ENCODE measurements around the gene ILF2.
"Not testable (repeated sequence)": the region's sequence is repeated elsewhere in the genome, so short reads cannot be mapped to it uniquely, and the experiment has no call there.

The ILF2 gene

DNA sequence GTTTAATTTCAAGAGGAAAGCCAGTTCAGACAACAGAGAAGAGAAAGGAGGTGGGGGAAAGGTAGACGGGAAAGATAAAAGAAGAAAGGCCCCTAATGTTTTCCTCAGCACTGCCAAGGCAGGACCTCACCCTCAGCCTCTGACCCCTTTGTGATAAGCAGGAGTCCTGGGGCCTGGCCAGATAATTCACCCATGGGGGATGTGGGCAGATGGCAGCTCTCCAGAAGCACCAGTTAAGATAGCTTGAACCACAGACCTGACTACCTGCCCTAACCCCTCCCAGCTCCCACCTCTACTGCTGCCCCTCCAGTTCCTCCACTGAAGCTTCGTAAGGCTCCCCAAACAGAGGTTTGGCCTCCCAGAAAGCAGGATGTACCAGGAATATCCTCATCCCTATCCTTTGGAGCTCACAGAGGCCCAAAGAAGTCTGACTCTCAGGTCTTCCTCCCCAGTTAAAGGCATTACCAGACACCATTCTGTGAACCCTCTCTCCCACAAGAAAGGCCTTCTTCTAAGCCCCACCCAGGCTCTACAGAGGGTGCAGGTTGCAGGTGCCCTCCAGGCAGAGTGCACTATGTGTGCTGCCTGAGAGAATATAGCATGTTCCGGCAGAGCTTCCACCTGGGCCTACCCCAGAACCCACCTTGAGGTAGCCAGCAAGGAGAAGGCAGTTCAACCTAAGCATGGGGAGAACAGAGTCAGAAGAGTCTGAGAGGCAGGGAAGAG, 21.5 kb downstream of the ILF2 start:
- DNase-seq (ENCODE audit: low read depth in 2 of 2) = no peak

DNA sequence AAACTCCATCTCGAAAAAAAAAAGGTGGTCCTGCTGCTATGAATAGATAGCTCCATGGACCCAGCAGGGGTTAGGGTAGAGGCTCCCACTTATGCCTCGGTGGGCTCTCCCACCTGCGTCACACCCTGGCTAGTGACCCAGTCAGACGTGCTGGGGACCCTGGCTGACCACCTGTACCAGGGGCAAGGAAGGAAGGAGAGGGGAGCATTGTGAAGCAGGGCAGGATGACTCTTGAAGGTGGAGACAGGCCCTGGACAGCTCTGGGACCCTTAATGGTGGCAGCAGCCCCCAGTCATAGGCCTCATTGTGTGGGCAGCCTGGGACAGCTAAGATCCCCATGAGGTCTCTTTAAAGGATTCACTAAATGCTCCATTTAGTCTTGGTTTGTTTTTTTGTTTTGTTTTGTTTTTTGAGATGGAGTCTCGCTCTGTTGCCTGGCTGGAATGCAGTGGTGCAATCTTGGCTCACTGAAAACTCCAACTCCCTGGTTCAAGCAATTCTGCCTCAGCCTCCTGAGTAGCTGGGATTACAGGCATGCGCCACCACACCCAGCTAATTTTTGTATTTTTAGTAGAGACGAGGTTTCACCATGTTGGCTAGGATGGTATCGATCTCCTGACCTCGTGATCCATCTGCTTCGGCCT, 22.7 kb downstream of the ILF2 start:
- DNase-seq (ENCODE audit: low read depth in 2 of 2) = no peak

DNA sequence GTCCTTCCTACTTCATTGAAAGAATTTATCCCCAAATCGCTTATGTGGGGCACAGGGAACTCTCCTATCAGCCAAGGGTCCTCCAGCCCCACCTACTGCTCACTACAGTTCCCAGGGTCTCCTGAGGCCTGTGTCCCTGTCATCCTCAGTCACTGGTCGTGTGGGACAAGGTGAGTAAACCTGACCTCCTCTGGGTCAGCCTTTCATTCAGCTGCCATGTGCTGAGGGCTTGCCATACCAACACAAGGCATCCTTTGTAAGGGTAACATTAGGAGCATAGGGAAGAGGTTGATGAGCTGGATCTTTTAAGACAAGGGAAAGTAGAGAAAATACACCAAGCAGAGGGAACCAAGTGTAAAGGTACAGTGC, 23.5 kb downstream of the ILF2 start:
- no peak for DNase-seq (ENCODE audit: low read depth in 2 of 2)

DNA sequence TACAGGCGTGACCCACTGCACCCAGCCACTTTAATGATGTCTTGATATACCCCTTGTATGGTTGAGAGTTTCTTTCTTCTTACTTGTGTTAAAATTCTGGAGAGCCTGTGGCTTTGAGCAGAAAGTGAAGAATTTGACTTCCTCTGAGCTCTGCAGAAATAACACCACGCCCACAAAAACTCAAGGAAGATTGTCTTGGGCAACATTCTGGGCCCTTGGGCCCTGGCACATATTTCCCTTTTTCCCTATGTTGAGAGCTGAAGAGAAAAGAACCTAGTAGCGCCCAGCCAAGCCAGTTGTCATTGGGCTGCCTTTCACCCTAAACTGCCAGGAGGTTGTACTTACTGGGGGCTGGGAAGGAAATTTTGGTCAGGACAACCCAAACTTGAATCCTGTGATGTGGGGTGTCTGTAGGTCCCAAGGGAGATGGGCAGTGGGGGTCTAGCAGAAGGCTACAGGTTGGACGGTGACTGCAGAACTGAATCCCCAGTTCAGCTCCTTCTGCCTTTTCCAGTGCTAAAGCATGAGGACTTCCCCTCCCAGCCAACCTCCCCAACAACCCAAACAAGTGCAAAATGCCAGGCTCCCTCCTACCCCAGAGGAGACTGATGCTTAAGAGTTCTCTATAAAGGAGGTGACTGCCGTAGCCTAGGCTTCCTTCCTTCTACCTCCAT, 24.0 kb downstream of the ILF2 start:
- DNase-seq (ENCODE audit: low read depth in 2 of 2) = no peak

DNA sequence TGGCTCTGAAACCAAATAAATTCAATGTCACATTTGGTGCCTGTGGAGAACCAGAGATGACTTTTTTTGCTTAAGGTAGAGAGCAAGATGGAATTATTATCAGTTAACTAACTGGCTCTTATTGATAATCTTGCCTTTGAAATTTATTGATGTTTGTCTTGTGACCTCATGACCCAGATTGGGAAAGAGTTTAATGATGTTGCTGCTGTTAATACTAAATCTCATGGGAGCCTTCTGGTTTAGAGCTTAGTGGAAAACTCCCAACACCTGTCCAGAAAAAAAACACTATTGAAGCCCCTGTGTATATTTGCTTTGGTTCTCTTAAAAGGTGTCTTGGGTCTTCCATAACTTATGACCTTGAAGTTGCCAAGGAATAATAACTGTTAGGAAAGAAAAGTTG, 27.0 kb downstream of the ILF2 start:
- DNase-seq (ENCODE audit: low read depth in 2 of 2) = no peak

DNA sequence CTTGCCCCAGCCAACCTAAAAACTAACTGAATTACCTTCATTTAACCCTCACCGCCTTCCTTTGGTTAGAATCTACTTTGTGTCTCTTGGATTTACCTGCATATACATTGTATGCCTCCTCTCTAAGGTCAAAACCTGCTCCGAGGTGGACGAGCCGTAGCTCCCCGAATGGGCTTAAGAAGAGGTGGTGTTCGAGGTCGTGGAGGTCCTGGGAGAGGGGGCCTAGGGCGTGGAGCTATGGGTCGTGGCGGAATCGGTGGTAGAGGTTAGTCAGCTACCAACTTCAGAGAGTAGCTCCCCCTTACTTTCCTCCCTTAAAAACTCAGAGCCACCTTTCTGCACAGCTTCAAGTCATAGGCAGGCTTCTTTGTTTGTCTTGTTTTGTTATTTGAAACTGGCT, 27.7 kb downstream of the ILF2 start:
- DNase-seq (ENCODE audit: low read depth in 2 of 2) = no peak

DNA sequence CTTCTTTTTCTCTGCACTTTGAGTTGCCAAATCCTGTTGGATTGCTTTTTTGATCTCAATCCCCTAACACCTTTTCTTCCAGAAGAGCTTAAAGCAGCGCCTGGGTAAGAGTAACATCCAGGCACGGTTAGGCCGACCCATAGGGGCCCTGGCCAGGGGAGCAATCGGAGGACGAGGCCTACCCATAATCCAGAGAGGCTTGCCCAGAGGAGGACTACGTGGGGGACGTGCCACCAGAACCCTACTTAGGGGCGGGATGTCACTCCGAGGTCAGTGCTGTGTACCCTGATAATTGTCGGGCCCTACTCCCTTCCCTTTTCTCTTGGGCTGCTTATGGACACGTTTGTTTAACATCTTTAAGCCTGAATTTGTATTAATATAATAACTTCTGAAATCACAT, 28.6 kb downstream of the ILF2 start:
- no peak for DNase-seq (ENCODE audit: low read depth in 2 of 2)

DNA sequence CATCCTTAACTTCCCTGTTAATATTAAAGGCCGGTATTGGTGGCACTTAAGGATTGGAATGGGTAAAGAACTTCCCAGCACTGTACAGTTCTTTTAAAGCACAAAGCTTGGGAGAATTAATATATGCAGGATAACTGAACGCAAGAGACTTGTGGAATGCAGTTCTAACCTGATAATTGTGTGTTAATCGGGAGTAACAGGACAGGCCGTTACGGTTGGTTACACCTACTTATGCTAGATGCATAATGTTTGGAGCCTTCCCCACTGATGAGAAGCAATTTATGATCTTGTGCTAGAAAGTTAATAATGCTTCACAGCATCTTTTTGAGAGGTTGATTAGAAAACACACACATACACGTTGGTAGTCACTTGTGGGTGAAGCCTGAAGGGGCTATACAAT, 29.9 kb downstream of the ILF2 start:
- DNase-seq (ENCODE audit: low read depth in 2 of 2) = no peak

DNA sequence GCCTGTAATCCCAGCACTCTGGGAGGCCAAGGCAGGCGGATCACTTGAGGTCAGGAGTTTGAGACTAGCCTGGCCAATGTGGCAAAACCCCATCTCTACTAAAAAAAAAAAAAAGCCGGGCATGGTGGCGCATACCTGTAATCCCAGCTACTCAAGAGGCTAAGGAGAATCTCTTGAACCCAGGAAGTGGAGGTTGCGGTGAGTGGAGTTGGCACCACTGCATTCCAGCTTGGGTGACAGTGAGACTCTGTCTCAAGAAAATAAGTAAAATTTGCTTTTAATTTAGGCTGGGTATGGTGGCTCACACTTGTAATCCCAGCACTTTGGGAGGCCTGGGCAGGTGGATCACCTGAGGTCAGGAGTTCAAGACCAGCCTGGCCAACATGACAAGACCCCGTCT, 30.6 kb downstream of the ILF2 start:
- not testable (repeated sequence) for DNase-seq (ENCODE audit: low read depth in 2 of 2)

DNA sequence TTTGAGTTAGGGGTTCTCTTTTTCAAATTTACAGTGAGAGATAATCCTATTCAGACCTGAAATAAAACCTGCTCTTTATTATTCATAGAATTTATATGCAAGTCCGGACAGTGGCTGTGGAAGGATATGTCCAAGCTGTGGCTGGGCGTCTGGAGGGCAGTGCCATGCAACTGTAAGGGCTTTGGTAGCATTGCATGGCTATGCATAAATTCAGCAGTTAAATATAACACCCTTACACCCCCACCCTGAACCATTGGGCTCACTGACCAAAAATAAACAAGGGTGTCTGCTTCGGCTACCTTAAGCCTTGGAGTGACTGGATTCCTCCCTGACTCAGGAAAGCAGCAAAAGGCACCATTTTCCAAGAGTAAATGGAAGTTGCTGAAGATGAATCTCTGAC, 31.5 kb downstream of the ILF2 start:
- no peak for DNase-seq (ENCODE audit: low read depth in 2 of 2)

DNA sequence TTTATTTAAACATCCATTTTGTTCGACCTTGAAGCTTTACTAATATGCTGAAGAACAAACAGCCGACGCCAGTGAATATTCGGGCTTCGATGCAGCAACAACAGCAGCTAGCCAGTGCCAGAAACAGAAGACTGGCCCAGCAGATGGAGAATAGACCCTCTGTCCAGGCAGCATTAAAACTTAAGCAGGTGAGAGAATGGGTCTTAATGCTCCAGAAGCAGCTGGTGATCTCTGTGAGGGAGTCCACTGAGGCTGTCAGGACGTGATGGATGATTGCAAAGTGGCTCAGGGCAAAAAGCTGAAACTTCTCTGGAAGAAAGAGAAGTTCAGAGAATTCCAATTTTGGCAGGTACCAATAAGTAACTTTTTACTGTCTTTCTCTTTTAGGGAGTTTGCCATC, 32.5 kb downstream of the ILF2 start:
- no peak for DNase-seq (ENCODE audit: low read depth in 2 of 2)

DNA sequence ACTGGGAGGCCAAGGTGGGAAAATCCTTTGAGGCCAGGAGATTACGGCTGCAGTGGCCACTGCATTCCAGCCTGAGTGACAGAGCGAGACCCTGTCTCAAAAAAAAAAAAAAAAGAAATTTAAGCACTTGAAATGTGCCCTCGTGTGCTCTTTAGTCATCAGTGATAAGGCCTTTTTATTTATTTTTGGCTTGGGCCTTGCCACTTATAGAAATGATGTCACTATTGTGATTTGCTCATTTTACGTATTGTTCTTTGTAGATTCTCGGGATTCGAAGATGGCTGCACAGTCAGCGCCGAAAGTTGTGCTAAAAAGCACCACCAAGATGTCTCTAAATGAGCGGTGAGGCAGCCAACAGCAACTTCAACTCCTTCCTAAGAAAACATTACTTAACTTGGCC, 34.5 kb downstream of the ILF2 start:
- no peak for DNase-seq (ENCODE audit: low read depth in 2 of 2)

DNA sequence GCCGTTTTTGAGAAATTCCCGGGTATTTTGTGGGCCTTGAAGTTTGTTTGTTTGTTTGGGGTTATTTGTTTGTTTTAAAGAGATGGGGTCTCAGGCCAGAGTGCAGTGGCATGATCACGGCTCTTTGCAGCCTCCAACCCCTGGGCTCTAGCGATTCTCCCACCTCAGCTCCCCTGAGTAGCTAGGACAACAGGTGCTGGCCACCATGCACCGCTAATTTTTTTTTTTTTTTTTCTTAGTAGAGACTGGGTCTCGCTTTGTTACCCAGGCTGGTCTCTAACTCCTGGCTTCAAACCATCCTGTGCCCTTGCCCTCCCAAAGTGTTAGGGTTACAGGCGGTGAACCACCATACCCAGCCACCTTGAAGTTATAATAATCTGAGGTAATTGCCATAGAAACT, 34.9 kb downstream of the ILF2 start:
- DNase-seq (ENCODE audit: low read depth in 2 of 2) = no peak

DNA sequence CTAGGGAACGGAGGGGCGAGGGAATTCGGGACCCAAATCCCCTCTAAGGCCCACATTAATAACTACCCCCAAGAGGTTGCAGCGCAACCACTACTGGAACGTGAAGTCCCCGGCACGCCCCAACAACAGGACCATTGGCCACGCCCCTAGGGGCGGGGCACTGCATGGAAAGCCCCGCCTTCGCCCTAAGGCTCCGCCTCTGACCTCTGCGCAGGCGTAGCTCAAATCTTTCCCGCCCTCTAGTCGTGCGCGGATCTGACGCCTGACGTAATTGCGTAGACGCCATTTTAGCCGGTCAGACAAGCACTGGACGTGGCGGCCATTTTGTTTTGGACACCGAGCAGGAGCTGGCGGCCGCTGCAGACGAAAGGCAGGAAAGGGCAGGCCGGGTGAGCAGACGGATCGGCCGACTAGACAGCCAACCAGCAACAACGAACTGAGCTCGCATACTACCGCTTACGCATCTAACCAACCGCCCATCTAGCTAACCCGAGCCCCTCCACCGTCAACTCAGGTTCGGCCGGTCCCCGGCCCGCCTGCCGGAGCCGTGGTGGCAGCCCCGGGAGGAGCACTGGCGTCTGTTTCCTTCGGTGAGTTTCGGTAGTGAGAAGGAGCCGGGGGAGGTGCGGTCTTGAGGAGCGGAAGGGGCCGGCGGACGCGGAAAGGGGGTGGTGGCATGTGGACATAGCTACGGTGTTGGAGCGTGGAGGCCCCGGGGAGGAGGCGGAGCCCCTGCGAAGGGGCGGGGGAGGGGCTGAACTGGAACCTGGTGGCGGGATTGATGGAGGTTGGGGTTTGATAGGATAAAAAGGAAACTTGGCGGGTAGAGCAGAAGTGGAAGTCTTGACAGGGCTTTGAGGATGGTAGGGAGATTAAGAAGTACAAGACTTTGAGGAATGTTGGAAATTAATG, 36.8 kb downstream of the ILF2 start, which contains the start of gene CHTOP:
TSS of gene CHTOP (plus strand) at position 313 of the 912 bp plus-strand sequence. CDS start 2,523 bp downstream, outside the sequence.
- peak; percentile 91 to 95 for DNase-seq (ENCODE audit: low read depth in 2 of 2)

DNA sequence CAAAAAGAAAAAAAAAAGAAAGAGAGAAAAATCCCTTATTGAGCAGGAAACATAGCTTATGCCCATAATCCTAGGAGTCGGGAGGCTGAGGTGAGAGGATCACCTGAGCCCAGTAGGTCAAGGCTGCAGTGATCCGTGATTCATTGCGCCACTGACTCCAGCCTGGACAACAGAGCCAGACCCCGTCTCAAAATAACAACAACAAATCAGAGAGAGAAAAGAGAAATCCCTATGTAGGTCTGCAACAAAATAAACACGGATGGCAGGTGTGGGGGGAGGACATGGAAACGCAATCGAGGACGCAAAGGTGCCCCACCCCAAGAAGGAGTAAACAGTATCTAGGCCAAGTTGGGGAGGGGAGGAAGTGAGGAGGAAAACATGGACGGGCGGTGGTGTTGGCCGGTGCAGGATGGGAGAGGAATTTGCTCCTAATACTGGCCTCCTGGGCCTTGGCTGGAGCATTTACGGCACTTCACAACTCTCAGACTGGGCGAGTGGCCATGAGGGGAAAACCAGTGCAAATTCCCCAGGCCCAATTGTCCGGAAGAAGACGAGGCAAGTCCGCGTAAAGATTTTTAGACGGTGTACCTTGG, 37.5 kb downstream of the ILF2 start:
- no peak for DNase-seq (ENCODE audit: low read depth in 2 of 2)

DNA sequence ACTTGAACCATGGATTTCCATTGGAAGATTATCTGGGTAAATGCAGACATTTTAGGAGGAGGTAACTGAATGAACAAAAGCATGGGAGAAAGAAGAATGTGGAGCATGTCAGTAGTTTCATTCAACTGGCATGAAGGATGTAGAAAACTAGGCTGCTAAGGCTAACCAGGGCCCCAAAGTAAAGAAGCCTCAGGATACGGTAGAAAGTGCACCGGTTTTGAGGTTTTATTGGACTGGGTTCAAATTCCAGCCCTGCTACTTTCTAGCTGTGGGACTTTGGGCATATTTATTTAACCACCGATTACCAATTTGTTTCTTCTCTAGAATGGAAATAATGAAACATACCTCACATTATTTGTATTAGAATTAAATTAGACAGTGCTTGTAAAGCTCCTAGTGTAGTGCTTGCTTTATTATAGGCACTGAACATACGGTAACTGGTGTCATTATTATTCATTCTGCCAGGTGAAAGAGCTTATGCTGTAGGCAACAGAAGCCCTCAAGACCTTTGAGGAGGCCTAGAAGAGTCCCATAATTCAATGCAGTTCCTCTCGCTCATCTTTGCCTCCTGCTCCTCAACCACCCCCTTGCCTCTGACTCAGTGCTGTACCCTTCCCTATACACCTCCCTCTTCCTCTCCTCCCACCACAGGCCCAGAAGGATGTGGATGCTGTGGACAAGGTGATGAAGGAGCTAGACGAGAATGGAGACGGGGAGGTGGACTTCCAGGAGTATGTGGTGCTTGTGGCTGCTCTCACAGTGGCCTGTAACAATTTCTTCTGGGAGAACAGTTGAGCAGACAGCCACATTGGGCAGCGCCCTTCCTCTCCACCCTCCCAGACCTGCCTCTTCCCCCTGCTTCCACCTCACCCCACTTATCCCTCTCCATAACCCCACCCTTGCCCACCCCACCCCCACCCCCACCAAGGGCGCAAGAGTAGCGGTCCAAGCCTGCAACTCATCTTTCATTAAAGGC, 39.5 kb downstream of the ILF2 start:
- no peak for DNase-seq (ENCODE audit: low read depth in 2 of 2)

DNA sequence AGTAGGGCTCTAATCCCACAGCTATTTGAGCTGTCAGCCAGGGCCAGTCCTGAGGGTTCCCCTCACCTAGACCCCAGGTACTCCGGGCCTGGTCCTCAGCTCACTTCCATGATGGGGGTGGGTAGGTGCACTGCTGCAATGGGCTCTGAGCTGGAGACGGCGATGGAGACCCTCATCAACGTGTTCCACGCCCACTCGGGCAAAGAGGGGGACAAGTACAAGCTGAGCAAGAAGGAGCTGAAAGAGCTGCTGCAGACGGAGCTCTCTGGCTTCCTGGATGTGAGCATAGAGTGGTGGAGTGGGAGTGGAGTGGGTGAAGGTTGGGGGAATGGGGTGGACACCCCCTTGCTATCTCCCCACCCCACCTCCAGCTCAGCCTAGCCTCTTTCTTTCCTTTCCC, 40.4 kb downstream of the ILF2 start:
- no peak for DNase-seq (ENCODE audit: low read depth in 2 of 2)

DNA sequence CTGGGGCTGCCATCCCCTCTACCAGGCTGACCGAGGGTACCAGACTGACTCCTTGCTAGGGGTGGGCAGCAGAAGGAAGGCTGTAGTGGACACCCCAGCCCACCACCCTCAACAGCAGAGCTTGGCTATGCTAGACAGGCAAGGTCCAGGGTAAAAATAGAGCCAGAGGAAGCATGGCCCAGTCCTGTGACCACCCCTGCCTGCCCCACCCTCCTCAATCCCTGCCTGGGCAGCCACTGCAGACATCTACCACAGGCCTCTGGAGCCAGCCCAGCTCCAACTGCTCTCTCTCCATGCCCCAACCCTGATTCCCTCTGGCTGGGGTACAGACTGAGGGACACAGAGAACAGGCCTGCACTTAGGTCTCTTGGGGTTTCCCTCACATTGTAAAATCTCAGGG, 40.8 kb downstream of the ILF2 start:
- DNase-seq (ENCODE audit: low read depth in 2 of 2) = no peak

DNA sequence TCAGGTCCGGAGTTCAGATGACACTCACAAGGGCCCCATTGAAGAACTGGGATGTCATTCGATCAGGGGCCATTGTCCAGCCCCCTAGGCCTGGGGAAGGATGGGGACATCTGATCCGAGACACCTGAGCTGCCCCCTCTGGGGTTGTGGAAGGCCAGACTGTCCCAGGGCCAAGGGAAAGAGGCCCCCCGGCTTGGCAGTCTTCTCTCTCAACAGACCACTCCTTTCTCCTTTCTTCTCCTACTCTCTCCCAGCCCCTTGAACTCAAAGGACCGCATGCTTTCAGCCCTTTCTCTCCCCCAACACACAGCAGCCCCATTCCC, 41.5 kb downstream of the ILF2 start:
- no peak for DNase-seq (ENCODE audit: low read depth in 2 of 2)

DNA sequence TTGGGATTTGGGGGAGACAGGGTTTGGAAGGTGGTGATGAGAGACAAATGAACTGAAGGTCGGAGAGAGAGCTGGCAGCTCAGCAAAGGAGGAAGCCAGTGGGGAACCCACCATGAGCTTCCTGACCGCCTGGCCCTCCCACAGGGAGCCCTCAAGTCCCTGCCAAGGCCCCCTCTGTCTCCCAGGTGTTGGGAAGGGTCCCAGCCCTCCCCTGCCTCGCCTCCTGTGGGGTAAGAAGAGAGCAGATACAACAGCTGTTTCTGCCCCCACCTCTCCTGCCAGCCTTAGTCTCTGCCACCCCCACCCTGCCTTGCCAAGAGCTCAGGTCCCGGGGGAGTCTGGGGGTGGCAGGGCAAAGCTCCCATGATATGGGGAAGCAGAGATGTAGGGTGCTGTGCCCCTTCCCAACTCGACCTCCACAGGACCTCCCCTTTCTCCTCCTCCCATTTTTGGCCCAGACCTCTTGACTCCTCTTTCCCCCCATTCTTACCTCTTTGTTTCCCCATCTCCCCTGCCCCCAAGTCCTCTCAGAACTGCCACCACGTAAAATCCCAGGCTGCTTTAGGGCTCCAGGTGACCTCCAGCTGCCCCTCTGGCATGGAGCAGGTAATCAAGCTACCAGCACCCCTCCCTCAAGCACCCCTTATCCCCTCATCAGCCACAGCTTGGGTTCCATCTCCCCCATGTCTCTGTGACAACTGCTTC, 42.0 kb downstream of the ILF2 start:
- no peak for DNase-seq (ENCODE audit: low read depth in 2 of 2)

All from stimulated activated CD8-positive, alpha-beta memory T cell treated with anti-CD3 and anti-CD28 coated beads, Interleukin-15, amount 100 ng/mL, for 48 hours (primary cell).